ENCODE results near the gene HES1.
"Not testable (repeated sequence)": the region's sequence is repeated elsewhere in the genome, so short reads cannot be mapped to it uniquely, and the experiment has no call there.

Gene HES1, protein sequence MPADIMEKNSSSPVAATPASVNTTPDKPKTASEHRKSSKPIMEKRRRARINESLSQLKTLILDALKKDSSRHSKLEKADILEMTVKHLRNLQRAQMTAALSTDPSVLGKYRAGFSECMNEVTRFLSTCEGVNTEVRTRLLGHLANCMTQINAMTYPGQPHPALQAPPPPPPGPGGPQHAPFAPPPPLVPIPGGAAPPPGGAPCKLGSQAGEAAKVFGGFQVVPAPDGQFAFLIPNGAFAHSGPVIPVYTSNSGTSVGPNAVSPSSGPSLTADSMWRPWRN

GRCh38 chr3:194135806-194136518 is at the start of gene HES1:
Gene HES1 (plus strand): TSS chr3:194136148. CDS start chr3:194136381, 233 bp downstream.
- peak in 1 of 3 donors; percentile 21 for DNase-seq (ENCODE audit: low read depth in 3 of 3, low spot score in 1 of 3)

DNA sequence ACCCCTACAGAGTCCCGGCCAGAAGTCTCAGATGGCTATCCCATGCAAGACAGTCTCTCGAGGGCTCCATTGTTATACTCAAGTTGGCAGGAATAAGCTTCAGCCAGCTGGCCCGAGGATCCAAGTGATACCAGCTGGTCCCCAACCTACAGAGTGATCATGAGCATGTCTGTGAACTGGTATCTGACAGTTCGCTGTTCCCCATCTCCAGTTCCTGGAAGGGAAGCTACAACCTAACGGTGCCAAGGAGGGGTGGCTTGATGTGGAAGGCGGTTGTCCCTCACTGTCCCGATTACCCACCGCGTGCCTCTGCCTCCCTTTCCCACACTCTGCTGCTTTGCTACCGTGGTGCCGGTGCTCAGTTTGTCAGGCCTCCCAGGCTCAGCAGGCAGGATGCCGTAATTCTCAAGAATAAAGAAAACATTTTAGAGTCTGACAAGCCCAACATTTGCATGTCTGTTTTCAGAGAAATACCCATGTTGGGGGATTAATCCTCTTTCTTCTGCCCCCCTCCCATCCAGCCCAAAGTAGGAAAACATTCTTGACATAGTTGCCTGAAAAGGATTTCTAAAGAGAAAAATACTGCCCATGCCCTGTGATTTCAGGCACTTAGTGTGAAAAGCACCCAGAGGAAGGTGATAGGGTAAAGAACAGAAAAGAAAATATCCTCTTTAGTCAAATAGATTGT is 49.4 kb upstream of the HES1 start:
- no peak for DNase-seq (ENCODE audit: low read depth in 3 of 3, low spot score in 1 of 3)

GRCh38 chr3:194087280-194087679 is 48.7 kb upstream of the HES1 start:
- no peak for DNase-seq (ENCODE audit: low read depth in 3 of 3, low spot score in 1 of 3)

DNA sequence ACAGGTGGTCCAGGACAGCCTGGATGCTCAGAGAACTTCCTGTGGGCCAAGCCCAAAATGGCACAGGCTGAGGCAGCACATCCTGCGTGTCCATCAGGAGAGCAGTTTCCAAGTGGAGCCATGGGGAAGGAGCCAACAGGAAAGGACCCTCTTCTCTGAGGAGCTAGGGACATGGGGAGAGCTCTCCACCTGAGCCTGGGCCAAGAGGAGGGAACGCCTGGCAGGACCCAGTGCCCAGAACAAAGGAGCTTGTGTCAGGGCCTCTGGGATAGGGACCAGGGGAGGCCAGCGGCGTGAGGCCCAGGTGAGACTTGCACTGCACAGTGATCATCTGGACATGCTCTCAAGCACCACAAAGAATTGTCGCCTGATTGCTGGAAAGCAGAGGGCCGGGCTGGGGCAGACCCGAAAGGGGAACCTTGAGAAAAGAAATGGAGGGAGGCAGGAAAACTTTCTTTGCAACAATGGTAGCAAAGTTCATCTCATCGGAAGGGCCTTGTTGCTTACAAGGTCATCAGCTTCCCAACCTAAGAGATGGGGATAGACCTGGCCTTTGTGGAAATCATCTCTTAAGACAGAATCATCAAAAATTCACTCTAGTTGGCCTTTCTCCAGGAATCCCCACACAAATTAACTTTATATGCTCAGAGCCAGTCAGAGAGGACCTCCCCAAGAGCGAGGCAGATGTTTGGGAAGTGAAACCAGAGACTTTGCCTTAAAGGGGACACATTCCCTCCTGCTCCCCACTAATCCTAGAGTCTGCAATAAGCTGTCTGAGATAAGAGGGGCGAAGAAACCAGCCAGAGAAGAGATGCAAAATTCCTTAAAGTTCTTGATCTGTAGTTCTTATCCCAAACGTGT is 47.7 kb upstream of the HES1 start:
- DNase-seq (ENCODE audit: low read depth in 3 of 3, low spot score in 1 of 3), result no peak

DNA sequence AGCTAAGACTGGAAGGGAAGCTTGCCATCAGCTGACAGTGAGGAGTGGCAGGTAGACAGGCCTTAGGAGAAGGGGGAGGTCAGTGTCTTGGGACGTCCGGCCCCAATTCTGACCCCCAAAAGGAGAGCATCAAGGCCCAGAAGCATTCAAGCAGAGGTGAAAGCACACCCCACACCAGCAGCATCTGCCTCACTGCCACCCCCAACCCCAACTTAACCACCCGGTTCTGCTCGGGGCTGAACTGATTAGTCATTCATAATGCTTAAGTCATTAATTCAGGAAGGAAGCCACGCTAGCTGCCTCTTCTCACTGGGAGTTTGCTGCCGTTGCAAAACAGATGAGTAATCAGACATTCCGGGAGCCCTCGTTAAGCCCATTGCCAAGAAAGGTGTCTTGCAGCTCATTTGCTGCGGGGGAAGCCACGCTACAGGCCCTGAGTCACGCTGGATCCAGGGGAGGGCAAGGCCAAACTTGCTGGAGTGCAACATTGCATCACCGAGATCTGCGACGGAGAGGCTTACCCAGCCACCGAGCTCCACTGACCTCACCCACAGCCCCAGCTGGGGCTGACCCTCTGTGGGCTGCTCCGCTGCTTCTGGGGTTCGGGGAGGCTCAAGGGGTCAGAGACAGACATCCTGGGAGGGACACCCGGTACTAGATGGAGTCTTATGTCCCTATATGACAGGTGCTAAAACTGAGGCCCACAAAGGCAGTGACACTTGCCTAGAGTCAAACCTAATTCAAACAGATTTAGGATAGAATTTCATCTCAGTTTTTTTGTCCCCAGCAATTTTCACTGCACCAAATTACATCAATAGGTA is 46.4 kb upstream of the HES1 start:
- DNase-seq (ENCODE audit: low read depth in 3 of 3, low spot score in 1 of 3), result no peak

DNA sequence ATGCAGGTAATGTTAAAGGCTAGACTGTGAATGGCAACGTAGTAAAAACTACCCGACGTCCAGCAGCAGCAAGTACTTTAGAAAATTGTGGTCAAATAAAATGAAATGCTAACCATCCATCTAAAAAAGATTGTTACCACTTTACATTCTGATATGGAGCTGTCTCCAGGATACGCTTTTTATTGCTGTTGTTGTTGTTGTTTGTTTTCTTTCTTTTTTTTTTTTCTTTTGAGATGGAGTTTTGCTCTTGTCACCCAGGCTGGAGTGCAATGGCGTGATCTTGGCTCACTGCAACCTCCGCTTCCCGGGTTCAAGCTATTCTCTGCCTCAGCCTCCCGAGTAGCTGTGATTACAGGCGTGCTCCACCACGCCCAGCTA is 45.8 kb upstream of the HES1 start:
- DNase-seq (ENCODE audit: low read depth in 3 of 3, low spot score in 1 of 3), result not testable (repeated sequence)

GRCh38 chr3:194090716-194091115 is 45.2 kb upstream of the HES1 start:
- no peak for DNase-seq (ENCODE audit: low read depth in 3 of 3, low spot score in 1 of 3)

DNA sequence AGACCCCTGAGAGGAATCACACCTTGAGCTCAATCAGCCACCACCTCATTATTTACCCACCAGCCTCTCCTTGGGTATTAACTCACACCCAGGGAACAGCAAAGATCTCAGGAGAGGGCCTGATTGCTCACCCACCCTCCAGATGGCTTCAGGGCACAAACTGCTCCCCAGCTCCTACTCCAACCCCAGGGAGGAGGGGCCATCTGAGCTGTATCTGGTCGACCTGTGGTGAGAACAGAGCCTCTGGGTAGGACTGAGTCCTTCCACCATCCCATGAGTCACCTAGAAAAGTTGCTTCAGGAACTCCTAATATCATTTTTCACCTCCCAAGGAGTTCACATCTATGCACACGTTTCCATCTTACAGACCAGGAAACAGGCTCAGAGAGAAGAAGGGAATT is 44.8 kb upstream of the HES1 start:
- no peak for DNase-seq (ENCODE audit: low read depth in 3 of 3, low spot score in 1 of 3)

DNA sequence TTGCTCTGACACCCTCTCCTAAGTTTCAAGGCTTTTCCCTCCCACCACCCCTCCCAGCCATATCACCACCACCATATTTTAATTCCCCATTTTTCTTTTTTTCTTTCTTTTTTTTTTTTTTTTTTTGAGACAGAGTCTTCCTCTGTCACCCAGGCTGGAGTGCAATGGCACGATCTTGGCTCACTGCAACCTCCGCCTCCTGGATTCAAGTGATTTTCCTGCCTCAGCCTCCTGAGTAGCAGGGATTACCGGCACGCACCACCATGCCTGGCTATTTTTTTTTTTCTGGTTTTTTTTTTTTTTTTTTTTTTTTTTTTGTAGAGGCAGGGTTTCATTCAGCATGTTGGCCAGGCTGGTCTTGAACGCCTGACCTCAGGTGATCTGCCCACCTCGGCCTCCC is 44.1 kb upstream of the HES1 start:
- not testable (repeated sequence) for DNase-seq (ENCODE audit: low read depth in 3 of 3, low spot score in 1 of 3)

DNA sequence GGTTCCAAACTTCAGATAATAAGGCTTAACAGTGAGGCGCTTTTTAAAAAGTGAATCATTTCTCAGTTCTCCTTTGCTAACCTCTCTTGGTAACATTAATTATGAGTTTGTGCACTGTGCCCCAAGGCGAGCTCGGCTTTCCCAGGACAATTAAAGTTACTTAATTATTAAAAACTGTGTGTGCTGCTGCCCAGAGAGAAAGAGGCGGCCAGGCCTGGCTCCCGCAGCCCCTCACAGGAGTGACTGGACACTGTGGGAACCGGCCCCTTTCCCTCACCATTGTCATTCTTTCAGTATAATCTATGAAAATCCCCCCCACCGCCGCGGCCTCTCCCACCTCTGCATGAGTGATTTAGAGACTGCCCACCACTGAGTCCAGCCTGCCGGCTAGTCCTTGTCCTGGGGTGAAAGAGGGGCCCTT is 43.1 kb upstream of the HES1 start:
- no peak for DNase-seq (ENCODE audit: low read depth in 3 of 3, low spot score in 1 of 3)

GRCh38 chr3:194093842-194094241 is 42.1 kb upstream of the HES1 start:
- no peak for DNase-seq (ENCODE audit: low read depth in 3 of 3, low spot score in 1 of 3)

GRCh38 chr3:194095464-194095863 is 40.5 kb upstream of the HES1 start:
- DNase-seq (ENCODE audit: low read depth in 3 of 3, low spot score in 1 of 3), result no peak

DNA sequence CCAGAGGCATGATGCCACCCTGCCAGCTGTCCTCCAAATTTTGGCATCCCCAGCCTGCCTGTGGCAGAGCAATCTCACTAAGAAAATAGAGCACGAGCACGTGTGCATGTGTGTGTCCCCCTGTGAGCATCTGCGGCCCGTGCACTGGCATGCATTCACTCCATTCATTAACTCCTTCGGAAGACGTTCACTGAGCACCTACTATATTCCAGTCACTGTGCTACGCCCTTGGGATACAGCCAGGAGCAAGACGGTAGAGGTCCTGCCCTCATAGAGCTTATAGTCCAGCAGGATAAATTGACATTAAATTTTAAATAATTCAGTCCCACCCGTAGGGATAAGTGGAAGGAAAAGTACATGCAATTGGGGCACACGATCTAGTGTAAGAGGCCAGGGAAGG is 40.0 kb upstream of the HES1 start:
- no peak for DNase-seq (ENCODE audit: low read depth in 3 of 3, low spot score in 1 of 3)

DNA sequence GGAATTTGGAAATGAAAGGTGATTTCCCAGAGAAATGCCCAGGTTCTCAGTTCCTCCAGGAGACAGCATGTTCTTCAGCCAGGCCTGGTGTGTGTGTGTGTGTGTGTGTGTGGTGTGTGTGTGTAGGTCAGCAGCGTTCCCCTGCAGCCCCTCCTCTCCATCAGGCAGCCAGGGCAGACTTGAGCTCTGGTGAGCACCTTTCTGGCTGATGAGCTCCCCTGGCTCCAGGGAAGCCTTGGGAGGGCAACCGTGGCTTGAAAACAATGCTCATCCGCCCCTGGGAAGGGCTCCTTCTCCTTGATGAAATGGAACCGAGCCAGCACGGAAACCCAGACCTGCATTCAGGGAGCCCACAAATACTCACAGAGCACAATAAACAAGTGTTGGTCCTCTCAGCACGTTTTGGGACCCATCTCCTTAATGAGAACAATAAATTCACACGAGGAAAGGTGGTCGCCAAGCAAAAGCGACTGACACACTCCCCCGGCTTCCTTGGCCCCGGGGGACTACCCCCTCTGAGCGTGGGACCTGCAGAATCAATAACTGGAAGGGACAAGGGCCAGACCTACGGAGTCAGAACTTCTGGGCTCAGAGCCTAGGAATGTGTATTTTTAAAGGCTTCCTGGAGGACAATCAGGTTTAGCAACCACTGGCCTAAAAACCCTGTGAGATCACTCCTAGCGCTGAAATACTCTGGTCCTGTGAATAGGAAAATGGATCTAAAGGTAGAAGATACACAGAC is 38.6 kb upstream of the HES1 start:
- no peak for DNase-seq (ENCODE audit: low read depth in 3 of 3, low spot score in 1 of 3)

GRCh38 chr3:194098081-194098842 is 37.7 kb upstream of the HES1 start:
- DNase-seq (ENCODE audit: low read depth in 3 of 3, low spot score in 1 of 3), result no peak

GRCh38 chr3:194098843-194099183 is 37.1 kb upstream of the HES1 start:
- no peak for DNase-seq (ENCODE audit: low read depth in 3 of 3, low spot score in 1 of 3)

- DNase-seq (ENCODE audit: low read depth in 3 of 3, low spot score in 1 of 3), result no peak
These were observed 36.7 kb upstream of the HES1 start for GRCh38 chr3:194099215-194099614.

DNA sequence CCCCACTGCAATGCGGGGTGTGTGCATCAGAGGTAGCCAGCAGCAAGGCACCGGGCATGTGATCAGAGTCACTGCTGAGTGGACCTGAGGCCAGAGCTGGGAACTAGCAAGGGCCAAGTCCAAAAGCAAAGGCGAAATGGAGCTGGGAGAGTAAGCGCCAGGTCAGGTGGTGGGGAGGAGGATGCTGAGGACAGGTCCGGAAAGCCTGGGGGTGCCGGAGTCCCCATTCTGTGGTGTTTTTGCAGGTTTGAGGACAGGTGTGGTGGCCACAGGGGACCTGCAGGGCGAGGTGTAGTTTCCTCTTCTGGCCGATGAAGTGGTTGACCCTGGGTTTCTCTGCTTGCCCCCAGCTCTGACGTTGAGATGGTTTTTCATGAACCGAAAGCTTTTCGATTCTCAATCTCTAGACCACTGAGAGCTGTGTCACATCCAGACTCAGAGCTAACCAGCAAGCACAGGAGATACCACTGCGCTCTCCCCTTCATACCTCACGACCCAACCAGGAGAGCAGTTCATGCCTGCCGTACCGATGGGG is 35.0 kb upstream of the HES1 start:
- no peak for DNase-seq (ENCODE audit: low read depth in 3 of 3, low spot score in 1 of 3)

All from stimulated activated CD4-positive, alpha-beta T cell treated with anti-CD3 and anti-CD28 coated beads, TNF-alpha, amount 100 ng/mL, for 1 hour (primary cell).